GM19025 (cell line): ENCODE measurements around the gene CLPTM1.
"Not testable (repeated sequence)": the region's sequence is repeated elsewhere in the genome, so short reads cannot be mapped to it uniquely, and the experiment has no call there.

Experiments used
- ATAC-seq: cut with Tn5 transposase; IDR thresholded peaks from one replicate; pipeline ENCODE4 v1.9.1; 2021; ENCODE audit warnings: mild to moderate bottlenecking, low read depth, moderate library complexity; ENCODE audit not compliant: unreplicated experiment

The CLPTM1 gene

DNA sequence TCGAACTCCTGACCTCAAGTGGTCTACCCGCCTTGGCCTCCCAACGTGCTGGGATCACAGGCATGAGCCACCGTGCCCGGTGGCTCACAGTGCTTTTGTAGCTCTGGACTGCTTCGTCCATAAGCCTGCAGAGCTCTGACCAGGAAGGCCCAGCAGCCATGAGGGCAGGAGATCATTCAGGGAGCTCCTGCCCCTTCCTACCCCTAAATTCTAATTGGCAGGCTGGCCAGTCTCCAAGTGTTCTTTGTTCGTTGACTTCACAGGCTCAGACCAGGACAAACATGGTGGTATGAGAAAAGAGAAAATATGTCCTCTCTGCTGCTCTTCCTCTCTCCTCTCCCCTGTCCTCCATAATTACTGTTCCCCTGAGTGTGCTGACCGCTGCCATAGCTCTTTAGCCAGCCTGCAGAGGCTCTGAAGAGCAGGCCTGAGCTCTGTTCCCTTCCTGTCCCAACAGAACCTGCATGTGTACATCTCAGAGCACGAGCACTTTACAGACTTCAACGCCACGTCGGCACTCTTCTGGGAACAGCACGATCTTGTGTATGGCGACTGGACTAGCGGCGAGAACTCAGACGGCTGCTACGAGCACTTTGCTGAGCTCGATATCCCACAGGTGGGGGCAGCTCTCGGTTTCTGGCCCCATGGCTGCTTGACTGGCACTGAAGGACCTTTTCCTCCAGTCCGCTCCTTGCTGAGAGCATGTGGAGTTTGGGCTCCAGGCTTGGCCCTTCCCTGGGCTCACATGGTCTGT is 19.0 kb downstream of the CLPTM1 start:
- ATAC-seq, result no peak

DNA sequence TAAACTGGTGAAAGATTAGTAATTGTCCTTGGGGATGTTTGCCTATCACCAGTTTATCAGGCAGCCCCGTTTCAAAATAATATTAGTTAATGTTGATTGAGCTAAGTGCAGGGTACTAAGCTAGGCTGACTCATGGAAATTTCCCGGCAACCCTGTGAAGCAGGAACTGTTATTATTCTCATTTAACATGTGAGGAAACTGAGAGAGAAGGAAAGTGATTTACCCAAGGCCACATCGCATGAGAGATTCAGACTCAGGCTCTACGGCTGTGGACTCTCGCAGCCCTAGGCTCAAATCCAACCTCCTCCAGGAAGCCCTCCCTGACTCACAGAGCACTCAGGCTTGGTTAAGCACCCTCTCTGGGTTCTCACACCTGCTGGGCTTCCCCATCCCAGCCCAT is 19.7 kb downstream of the CLPTM1 start:
- ATAC-seq, result no peak

DNA sequence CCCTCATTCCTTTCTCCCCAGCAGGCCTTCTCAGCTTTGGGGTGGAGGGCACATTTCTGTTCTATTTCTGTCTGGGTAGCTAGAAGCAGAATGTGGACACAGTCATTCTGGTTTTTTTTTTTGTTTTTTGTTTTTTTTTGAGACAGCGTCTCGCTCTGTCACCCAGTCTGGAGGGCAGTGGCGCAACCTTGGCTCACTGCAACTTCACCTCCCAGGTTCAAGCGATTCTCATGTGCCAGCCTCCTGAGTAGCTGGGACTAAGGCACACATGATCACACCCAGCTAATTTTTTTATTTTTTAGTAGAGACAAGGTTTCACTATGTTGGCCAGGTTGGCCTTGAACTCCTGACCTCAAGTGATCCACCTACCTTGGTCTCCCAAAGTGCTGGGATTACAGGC is 20.3 kb downstream of the CLPTM1 start:
- ATAC-seq, result no peak

DNA sequence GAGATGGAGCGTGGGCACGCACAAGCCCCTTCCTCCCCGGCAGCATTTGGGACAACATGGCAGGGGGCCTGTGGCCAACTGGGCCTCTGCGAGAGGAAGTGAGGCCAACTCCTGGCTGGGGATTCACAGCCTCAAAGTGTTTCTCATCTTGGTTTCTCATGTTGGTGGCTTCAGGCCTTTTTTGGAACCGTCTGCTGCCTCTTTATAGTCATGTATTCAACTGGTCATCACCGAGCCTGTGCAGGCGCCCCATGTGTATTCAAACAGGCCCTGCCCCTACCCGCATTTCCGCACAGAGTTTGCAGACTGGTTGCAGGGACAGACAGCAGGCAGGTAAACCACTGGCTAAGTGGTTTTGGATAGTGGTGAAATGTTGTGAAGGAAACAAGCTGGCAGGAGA is 28.8 kb downstream of the CLPTM1 start:
- ATAC-seq, result no peak

DNA sequence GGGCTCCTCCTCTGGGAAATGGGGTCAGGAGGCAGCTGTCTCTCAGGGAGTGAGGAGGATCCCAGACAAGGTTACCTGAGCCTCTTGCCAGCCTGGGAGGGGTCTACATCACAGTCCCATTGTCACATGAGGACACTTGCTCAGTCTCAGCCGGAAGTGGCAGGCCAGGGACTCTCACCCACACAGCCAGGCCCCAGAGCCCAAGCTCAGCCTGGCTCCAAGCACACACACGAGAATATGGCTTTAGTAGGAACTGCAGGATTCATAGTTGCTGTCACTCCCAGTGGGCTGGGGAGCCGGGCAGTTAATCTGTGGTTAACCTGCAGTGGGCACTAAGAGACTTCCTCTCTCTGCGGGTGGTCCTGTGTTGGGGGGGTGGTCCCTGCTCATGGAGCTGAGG is 30.3 kb downstream of the CLPTM1 start:
- no peak for ATAC-seq

DNA sequence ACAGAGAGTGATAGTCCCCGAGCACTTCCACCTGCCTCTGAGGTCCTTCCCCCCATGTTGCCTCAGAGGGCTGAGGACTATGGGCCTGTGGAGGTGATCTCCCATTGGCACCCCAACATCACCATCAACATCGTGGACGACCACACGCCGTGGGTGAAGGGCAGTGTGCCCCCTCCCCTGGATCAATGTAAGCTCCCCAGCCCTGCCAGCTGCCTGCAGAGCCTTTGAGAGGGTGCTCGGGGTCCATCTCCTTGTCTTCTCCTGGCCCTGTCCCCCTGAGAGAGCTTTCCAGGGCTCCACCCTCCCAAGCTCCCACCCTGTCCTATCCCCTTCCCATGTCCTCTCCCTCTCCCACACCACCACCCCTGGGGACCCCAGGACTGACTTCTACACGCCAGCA is 31.2 kb downstream of the CLPTM1 start:
- ATAC-seq, result no peak

DNA sequence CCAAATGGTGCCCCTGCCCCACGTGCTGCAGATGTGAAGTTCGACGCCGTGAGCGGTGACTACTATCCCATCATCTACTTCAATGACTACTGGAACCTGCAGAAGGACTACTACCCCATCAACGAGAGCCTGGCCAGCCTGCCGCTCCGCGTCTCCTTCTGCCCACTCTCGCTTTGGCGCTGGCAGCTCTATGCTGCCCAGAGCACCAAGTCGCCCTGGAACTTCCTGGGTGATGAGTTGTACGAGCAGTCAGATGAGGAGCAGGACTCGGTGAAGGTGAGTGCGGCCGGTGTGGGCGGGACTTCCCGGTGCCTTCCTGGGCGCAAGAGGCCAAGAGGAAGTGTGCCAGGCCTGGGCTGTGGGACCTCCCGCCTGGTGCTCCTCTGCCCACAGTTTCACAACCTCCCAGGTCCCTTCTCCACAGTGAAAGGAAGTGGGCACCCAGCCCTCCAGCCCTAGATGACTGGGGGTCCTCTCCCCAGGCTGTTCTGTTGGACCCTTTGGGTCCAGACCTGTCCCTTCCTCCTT is 32.0 kb downstream of the CLPTM1 start:
- ATAC-seq, result no peak

DNA sequence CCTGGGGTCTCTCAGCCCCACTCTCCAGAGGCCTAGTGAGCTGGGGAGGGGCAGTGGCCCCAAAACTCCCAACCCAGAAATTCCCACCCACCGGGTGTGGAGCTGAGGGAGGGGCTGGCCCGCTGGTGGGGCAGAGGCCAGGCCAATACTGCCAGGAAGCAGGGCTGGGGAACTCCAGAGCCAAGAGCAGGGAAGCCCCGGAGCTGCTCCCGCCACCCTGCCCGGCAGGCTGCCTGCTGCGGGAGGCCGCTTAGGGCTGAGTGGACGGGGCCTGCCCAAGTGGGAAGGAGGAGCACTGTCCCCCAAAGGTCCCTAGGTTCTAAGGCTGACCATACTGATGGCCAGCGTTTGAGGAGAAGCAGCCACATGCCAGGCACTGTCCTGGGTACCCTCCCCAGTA is 33.1 kb downstream of the CLPTM1 start:
- no peak for ATAC-seq

DNA sequence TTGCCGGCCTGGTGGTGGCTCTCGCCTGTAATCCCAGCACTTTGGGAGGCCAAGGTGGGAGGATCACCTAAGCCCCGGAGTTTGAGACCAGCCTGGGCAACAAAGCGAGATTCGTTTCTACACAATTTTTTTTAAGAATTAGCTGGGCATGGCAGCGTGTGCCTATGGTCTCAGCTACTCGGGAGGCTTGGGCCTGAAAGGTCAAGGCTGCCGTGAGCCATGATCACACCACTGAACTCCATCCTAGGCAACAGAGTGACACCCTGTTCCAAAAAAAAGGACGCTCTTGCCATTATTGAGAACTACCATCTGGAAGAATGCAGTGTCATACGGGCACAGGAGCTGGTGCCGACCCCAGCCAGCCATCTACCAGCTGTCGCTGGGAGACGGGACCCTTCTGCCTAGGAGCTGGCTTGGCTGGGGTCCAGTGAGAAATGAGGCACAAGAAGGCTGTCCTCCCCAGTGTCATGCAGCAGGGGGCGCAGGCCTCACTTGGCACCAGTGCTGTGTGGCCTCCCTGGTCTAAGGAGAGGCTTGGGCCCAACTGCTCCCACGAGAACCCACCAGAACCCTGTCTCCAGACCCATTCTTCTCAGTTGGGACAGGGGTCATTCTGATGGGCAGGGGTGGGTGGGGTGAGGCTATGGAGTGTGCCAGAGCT is 33.8 kb downstream of the CLPTM1 start:
- no peak for ATAC-seq

DNA sequence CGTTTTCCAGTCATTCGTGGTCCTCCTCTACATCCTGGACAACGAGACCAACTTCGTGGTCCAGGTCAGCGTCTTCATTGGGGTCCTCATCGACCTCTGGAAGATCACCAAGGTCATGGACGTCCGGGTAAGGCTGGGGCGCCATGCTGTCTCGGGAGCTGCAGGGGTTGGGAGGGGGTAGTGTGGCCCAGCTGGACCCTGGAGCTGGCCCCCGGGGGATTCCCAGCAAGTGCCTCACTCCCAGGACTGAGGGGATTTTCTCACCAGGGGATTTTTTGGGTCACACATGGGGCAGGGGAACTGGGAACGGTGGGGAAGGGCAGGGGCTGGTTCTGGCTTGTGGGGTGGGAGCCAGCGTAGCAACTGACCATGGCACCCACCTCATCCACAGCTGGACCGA is 35.3 kb downstream of the CLPTM1 start:
- no peak for ATAC-seq

DNA sequence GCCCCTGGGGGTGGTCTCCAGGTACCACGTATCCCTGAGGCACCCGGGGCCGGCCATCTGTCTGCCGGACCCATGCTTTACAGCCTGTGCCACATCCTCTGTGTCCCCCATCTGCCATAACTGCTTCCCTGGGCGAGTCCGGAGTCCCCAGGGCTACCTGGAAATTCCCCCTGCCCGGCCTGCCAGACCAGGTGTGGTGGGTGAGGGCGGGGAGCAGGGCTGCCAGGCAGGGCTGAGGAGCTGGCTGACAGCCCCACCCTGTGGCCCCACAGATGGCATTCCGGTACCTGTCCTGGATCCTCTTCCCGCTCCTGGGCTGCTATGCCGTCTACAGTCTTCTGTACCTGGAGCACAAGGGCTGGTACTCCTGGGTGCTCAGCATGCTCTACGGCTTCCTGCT is 35.8 kb downstream of the CLPTM1 start:
- no peak for ATAC-seq

DNA sequence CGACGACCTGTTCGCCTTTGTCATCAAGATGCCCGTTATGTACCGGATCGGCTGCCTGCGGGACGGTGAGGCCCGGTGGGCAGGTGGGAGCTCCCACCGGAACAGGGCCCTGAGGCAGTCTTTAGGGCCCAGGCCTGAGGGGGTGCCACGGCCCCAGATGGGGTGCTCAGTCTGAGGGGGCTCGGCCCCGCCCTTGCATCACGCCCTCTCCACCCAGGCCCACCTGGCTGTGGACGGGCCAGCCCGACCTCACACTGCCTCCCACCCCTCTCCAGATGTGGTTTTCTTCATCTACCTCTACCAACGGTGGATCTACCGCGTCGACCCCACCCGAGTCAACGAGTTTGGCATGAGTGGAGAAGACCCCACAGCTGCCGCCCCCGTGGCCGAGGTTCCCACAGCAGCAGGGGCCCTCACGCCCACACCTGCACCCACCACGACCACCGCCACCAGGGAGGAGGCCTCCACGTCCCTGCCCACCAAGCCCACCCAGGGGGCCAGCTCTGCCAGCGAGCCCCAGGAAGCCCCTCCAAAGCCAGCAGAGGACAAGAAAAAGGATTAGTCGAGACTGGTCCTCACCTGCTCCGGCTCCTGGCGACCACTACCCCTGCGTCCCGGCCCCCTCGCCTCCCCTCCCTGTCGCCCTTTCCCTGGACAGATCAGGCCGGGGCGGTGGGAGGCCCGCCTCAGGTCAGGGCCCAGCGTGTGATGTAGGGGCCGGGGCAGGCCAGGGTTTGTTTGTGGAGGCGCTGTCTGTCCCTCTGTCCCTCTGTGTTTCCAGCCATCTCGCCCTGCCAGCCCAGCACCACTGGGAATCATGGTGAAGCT is 37.4 kb downstream of the CLPTM1 start:
- ATAC-seq, result no peak

DNA sequence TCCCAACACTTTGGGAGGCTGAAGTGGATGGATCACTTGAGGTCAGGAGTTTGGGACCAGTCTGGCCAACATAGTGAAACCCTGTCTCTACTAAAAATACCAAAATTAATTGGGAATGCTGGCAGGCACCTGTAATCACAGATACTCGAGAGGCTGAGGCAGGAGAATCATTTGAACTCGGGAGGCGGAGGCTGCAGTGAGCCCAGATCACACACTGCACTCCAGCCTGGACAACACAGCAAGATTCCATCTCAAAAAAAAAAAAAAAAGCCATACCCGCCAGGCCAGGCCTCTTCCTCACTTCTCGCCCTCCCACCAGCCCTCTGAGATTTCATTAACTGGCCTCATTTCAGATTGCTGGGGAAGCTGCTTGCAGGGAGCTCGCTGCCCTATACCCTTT is 38.3 kb downstream of the CLPTM1 start:
- no peak for ATAC-seq

DNA sequence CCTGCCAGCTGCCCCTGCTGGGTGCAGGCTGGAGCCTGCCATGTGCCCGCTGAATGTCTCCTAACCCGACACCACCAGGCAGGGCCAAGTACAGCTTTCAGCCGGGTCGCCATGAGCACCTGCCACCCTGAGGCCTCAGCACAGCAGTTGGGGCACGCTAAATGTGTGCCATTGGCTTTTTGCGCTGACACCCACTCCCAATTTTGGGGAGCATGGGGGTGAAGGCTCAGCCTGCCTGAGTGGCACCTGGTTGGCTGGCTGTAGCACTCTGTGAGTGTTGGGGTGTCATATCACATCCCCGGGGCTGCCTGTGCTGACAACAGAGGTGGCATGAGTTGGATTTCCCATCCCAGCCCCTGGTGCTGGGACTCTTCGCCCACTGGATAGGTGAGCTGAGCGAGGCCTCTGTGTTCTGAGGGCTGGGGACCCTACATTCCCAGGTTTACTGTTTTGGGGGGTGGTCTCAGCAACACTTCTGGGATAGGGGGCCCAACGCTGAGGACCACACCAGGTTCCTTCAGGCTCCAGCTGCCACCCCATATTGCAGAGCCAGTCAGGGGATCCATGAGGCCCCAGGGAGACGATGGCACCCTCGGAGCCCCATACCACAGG is 38.9 kb downstream of the CLPTM1 start:
- no peak for ATAC-seq

DNA sequence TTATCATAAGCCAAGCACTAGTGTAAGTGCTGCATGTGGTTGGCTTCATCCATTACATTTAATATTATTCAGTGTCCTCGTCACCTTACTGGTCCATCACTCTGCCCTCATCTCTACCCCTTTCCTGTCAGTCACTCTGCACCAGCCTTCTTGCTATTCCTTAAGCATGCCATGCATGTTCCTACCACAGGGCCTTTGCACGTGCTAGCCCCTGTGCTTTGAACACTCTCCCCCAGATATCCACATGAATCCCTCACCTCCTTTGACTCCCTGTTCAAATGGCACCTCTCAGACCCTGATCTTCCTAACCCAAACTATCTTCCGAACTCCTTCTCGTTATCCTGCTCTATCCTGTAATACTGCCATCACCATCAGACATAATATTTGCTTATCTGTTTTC is 42.8 kb downstream of the CLPTM1 start:
- no peak for ATAC-seq

DNA sequence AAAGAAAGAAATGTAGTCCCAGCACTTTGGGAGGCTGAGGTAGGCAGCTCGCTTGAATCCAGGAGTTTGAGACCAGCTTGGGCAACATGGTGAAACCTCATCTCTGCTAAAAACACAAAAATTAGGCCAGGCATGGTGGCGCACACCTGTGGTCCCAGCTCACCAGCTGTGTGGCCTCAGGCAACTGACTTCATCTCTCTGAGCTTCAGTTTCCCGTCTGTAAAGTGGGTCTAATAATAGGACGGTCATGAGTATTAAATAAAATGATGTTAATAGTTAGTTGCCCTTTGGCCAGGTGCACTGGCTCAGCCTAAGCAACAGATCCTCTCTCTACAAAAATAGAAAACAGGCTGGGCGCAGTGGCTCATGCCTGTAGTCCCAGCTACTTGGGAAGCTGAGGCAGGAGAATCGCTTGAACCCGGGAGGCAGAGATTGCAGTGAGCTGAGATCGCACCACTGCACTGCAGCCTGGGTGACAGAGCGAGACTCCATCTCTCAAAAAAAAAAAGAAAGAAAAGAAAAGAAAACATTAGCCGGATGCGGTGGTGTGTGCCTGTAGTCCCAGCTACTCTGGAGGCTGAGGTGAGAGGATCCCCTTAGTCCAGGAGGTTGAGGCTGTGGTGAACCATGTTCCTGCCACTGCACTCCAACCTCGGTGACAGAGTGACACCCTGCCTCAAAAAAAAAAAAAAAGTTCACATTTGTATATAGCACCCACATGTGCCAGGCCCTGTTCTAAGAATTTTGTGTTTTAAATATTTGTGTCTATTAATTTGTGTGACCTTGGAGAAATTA is 44.1 kb downstream of the CLPTM1 start:
- ATAC-seq, result not testable (repeated sequence)

DNA sequence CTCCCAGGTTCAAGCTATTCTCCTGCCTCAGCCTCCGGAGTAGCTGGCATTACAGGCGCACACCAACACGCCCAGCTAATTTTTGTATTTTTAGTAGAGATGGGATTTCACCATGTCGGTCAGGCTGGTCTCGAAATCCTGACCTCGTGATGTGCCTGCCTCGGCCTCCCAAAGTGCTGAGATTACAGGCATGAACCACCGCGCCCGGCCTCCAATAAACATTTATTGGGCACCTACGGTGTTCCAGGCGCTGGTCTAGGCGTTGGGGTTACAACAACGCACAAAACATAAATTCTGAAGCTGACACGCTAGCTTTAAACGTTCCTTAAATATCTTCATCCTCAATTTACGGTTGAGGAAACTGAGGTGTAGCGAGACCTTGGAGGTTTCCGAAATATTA is 45.5 kb downstream of the CLPTM1 start:
- ATAC-seq, result not testable (repeated sequence)

DNA sequence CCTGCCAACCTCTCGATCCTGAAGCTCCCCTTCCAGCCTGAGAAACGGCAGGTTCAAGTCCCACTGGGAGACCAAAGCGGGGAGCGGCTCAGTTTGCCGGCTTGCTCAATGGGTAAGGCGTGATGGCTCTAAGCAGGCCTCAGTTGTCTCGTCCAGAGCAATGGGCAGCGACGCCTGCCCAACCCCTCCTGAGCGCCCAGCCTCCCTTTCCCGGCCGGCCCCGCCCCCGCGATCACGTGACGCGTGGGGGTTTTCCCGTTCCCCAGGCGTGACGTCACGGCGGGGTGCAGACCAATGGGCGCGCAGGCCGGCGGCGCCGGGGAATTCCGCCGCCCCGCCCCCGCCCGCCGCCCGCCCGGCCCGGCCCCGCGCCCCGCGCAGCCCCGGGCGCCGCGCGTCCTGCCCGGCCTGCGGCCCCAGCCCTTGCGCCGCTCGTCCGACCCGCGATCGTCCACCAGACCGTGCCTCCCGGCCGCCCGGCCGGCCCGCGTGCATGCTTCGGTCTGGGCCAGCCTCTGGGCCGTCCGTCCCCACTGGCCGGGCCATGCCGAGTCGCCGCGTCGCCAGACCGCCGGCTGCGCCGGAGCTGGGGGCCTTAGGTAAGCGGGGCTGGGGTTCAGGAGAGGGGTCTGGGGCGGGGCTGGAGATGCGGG is 46.0 kb downstream of the CLPTM1 start, which contains the start of gene RELB:
Gene RELB, plus strand, starts transcription at position 378 of the 653 bp plus-strand sequence. Its CDS starts 116 bp downstream, at position 494.
- peak; percentile 62 for ATAC-seq

DNA sequence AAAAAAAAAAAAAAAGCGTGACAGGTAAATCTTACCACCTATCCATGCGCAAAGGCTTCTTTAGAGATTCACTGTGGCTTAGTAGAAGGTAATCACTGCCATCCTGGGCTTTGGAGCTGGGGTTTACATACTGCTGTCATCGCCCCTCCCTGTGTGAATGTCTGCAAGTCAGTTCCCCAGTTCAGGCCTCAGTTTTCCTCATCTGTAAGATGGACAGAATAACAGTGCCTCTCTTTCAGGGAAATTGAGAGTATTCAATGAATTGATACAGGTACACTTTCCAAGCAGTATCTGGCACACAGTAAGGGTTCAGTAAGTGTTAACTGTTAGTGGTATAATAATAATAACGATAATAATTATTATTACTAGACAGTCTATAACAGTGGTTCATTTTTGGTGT is 48.3 kb downstream of the CLPTM1 start:
- ATAC-seq, result no peak
